DMS 273 treated with DMSO at 0.1 percent for 48 hours (cell line): ENCODE measurements around the gene FBXL16.
A peak's percentile ranks its signal among the peaks of the same experiment; 100 is the strongest.

Experiments used
- DNase-seq: peaks from one replicate; lab custom pipeline; 2025; lab: John Stamatoyannopoulos, UW

Gene FBXL16

DNA sequence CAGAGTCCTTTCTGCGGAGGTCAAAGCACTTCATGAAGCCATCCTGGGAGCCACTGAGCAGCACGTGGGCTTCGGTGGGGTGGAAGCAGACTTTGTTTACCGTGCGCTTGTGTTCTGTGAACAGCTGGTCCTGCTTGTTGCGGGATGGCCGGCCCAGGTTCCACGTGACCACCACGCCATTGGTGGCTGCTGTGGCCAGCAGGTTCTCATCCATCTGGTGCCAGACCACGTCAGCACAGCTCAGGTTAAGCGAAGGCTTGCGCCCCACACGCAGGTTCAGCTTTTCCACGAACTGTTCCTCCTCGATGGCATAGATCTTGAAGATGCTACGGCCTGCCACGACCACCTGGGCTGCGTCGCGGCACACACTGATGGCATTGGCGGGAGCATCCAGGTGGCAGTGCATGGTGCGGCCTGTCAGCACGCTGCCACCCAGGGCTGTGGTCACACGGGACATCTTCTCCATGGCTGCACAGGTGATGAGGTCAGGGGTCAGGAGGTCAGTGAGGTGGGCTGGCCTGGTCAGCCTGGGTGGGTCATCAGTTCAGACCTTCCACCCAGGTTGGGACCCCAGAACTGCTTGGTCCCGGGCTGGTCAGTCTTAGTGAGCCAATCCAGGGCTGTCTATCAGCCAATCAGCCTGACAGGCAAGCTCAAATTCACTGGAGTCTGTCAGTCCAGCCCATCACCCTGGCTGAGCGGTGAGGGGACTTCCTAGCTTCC, 16.3 kb downstream of the FBXL16 start:
- no peak for DNase-seq

DNA sequence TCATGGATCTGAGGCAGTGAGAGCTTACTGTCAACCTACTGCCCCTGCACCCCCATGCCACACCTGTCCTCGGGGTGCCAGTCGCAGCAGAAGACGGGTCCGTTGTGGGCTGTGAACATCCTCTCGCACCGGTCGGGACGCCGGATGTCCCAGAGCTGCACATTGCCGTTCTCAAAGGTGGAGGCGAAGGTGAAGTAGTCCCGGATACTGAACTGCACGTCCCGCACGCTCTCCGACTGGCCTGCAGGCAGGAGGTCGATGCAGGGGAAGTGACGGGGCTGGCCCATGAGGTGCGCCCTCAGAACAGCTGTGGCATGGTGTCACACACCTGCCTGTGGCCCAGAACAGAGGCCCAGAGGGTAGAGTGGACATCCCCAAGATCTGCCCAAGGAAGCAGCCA, 18.1 kb downstream of the FBXL16 start:
- no peak for DNase-seq

DNA sequence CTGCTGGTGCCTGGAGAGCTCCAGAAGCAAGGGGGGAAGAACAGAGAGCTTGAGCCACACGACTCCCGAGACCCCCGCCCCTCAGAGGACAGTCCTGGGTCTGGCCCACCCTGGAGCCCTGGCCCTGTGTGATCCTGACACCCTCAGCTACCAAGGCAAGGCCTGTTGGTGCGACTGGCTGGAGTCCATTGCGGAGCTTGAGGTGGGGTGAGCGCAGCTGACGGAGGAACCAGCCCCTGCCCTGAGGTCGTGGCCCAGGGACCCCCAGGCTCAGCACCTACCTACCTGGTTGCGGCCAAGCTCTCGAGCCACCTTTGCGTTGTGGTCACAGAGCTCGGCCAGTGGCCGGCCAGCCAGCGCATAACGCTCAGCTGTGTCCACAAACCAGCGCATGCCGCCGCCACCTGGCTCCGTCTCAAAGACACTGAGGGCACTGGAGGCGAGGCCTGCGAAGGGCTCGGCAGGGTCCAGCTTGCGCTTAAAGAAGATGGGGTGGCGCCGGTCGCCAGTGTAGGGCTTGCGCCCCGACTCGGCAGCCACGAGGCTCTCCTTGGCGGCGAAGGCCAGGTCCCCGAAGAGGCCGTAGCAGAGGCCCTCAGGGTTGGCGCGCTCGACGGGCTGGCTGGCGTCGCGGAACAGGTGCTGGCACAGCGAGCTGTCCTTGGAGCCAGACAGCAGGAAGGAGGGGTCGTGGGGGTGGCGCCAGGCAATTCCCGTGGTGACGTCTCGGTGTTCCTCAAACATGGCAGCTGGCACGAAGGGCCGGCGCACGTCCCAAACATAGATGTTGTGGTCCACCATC, 18.9 kb downstream of the FBXL16 start:
- no peak for DNase-seq

DNA sequence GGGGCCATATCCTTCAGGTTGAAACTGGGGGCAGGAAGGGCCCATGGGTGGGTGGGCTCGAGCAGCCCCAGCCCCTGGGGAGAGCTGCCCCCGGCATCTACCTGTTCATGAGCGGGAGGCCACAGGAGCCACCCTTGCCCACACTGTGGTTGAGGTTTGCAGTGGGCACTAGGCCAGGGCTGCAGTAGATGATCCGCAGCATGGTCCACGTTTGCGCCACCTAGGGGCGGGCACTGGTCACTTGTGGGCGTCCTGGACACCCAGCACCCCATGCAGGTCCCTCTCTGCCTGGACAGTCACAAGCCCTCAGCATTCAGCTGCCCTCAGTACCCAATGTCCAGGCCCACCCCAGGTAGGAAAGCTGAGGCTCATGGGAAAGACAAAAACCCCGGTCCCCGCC, 19.6 kb downstream of the FBXL16 start:
- no peak for DNase-seq

DNA sequence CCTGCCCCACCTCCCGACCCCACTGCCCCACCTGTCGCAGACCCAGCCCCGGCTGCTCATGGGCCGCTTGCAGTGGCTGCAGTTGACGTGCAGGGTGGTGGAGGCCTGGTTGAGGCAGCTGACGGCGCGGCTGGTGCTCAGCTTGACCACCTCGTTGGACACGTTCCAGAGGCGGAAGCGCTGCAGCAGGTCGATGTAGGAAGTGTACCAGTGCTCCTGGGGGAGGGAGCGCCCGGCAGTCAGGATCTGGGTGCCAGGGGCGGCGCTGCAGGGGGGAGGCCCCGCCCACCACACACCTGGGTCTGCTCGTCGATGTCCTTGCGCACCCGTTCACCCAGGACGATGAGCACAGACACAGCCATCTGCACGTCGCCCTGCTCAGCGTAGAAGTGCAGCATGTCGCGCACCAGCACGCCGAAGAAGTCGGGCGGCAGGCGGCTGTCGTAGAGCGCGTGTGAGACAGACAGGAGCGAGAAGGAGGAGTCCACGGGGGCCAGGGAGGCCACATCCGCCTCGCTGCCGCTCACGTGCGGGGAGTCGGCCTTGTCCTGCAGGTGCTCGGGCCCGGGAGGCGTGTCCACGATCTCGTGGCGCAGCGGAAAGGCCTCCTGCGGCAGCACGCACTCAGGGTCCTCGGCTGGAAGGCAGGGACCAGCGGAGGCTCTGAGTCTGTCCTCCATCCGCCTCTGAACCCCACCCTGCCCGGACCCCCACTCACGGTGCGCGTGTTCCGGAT, 20.5 kb downstream of the FBXL16 start:
- no peak for DNase-seq

DNA sequence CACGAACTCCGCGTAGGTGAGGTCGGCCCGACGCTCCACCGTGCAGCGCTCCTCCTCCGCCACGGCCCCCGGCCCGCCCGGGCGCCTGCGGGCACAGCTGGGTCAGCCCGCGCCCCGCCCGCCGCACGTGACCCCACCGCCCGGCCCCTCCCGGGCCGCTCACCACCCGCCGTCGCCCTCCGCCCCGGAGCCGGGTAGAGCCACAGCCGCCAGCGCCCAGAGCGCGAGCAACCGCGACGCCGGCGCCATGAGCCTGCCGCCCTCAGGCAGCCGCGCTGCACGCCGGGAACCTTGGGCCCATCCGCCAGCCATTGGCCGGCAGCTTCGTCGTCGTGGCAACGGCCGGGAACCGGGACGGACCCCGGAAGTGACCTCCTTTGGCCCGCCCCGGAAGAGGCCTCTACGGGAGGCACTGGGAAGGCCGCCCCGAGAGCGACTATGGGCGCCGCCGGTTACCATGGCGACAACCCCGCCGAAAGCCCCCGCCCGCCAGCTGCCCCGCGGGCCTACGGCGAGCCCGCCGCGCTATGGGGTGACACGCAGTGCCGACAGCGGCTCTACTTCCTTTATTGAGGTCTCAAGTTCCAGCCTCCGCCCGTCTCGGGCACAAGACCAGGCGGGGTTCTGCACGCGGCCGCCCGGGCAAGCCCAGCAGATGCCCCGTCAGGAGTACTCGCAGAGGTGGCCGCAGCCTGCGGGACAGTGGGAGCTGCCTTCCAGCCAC, 21.4 kb downstream of the FBXL16 start, which contains the start of gene JMJD8:
Gene JMJD8, minus strand, starts transcription at position 264 of the 724 bp plus-strand sequence. Its CDS starts 15 bp downstream, at position 249.
- peak; percentile 83 for DNase-seq

DNA sequence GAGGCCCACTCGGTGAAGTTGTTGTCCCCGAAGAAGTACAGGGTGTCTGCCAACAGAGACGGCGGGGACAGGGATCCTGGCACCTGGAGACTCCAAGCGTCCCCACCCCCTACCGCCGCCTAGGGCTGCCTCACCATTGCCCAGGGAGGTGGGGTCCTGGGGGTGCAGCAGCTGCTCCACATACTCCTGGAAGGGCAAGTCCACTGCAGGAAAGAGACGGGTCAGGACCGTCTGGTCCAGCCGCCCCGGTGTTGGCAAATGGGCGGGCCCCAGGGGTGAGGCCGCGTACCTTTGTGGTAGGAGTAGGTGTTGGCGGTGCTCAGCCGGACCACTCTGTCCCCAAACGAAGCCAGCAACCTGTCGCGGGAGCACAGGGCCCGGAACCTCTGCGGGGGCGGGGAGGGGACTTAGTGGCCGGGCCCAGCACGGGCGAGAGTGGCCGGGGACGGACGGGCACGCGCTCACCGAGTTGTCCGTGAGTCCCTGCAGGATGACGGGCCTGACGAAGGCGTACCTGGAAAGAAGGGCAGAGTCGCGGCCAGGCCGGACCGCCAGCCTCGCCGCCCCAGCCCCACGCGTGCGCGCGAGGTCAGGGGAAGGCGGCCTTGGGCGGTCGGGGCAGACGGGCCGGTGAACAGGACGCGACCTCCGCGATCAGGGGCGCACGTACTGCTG, 22.1 kb downstream of the FBXL16 start:
- DNase-seq: no peak

DNA sequence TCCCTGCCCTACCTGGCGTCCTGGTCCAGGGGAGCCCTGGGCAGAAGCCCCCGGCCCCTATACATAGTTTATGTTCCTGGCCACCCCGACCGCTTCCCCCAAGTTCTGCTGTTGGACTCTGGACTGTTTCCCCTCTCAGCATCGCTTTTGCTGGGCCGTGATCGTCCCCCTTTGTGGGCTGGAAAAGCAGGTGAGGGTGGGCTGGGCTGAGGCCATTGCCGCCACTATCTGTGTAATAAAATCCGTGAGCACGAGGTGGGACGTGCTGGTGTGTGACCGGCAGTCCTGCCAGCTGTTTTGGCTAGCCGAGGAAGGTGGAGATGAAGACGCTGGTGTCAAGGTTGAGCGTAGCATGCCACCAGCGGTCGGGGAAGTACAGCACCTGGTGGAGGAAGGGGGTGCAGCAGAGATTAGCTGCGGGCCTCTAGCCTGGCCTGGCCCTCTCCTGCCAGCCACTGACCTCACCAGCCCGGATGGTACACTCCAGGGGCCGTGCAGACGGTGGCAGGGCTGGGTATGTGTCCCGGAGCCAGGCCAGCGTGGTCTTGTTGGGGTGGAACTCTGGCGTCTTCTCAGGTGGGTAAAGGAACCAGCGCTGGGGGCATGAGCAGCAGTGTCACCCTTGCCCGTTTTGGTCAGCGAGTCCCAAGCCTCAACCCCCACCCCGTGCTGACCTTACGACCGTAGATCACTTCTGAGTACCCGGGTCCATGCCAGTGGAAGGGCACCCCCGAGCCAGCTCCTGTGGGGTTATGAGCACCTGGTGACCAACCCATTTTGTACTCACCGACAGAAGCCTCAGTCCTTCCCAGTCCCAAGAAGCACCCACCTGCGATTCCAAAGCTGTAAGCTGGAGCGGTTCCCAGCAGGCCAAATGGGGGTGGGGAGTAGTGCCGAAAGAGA, 22.9 kb downstream of the FBXL16 start:
- DNase-seq: no peak

DNA sequence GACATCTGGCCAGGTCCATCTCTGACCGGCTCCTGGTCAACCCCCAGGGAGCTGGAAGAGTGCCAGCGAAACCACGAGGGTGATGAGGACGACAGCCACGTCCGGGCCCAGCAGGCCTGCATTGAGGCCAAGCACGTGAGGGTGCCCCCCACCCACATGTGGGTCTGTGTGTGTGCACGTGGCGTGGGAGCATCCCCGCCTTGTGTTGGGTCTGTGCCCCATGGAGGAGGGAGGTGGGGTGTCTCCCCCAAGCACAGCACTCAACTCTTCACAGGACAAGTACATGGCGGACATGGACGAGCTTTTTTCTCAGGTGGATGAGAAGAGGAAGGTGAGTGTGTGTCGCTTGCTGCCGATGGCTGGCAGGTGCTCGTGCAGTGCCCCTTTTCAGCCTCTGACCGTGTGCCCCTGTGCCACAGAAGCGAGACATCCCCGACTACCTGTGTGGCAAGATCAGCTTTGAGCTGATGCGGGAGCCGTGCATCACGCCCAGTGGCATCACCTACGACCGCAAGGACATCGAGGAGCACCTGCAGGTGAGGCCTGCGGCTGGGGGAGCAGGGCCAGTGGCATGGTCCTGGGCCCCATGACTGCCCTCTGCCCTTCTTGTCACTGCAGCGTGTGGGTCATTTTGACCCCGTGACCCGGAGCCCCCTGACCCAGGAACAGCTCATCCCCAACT, 23.7 kb downstream of the FBXL16 start:
- no peak for DNase-seq

DNA sequence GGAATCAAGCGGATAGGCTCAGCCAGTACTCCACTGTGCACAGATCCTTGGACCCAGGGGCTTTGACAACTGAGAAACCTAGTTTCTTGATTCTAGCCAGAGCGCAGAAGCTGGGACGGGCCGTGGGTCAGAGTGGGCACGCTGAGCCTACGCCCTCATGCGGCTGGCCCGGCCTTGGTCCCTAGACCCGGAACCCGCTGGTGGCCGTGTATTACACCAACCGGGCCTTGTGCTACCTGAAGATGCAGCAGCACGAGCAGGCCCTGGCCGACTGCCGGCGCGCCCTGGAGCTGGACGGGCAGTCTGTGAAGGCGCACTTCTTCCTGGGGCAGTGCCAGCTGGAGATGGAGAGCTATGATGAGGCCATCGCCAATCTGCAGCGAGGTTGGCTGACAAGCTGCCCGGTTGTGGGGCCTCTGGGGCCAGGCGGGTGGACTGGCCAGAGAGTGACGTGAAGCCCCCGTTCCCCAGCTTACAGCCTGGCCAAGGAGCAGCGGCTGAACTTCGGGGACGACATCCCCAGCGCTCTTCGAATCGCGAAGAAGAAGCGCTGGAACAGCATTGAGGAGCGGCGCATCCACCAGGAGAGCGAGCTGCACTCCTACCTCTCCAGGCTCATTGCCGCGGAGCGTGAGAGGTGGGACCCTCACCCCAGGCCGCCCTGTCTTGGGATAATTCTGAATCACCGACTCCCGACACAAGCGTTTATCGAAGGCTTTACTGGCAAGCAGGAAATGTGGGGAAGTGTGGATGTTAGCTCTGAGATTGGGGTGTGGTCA, 24.4 kb downstream of the FBXL16 start:
- DNase-seq: no peak

DNA sequence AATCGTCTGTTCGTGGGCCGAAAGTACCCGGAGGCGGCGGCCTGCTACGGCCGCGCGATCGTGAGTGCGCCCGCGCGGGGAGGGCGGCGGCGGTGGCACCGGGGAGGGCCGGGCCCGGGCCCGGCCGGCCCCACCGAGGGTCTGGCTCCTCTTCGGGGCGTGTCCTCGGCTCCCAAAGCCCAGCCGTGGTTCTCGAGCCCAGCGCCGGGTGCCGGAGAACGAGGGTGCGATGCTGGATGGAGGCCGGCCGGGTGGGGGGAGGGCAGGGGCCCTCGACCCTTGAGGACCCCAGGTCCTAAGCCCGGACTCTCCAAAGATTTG, 25.0 kb downstream of the FBXL16 start:
- no peak for DNase-seq

DNA sequence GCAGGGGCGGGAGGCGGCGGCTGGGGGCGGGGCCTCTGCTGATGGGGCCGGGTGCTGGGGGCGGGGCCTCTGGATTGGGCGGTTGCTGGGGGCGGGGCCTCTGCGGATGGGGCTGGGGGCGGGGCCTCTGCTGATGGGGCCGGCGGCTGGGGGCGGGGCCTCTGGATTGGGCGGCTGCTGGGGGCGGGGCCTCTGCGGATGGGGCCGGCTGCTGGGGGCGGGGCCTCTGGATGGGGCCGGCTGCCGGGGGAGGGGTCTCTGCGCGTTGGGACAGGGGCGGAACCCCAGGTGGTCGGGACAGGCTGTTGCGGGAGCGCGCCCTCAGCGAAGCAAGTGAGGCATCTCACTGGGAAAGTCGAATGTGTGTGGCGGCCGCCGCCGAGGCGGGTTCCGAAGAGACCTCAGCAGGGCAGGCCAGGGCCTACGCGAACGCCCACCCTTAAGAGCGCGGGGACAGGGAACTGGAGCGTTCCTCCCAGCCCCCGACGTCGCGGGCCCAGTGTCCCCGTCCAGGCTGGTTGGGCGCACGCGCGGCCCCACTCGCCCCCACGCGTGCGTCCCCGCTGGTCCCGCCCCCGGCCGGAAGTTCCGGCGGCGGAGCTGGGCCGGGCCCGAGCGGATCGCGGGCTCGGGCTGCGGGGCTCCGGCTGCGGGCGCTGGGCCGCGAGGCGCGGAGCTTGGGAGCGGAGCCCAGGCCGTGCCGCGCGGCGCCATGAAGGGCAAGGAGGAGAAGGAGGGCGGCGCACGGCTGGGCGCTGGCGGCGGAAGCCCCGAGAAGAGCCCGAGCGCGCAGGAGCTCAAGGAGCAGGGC, 25.6 kb downstream of the FBXL16 start, which contains the start of gene STUB1:
Gene STUB1, plus strand, starts transcription at position 597 of the 811 bp plus-strand sequence. Its CDS starts 116 bp downstream, at position 713.
- DNase-seq: peak; percentile 78

DNA sequence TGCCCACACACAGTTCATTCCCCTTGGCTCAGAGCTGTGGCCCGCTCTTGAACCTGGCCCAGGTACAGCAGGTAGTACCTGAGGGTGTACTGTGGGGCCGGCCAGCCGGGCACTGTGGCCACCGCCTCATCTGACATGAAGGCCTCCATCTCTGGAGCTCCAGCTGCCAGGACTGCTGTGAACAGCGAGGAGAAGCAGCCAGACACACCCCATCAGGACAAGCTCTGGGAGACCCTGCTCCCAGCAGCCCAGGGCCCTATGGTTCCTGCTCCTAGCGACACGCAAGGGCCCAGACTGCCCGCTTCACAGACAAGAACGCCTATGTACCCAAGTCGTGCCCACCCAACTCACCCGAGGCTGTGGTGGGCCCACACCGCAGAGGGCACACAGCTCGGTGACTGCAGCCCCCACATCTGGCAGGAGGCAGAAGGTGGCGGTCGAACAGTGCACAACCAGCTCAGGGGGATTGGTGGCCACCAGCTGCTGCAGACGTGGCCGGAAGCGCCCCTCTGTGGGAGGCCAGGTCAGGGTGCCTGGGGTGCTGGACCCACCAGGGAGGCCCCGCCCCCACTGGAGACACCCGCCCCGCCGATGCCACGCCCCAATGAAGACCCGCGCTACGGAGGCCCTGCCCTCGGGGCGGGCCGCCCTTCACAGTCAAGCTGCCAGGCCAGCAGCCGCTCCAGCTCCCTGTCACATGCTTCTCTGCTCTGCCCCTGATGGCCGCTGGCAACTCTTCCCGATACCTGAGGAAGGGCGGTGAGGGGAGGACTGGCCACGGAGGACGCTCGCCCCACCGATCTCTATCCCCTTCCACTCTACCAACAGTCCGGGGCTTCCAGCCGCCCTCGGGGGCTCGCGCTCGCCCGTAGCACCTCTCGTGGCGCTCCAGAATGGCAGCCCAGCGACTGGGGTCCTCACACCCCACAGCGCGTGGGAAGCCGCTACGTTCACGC, 26.5 kb downstream of the FBXL16 start:
- peak; percentile 54 for DNase-seq

DNA sequence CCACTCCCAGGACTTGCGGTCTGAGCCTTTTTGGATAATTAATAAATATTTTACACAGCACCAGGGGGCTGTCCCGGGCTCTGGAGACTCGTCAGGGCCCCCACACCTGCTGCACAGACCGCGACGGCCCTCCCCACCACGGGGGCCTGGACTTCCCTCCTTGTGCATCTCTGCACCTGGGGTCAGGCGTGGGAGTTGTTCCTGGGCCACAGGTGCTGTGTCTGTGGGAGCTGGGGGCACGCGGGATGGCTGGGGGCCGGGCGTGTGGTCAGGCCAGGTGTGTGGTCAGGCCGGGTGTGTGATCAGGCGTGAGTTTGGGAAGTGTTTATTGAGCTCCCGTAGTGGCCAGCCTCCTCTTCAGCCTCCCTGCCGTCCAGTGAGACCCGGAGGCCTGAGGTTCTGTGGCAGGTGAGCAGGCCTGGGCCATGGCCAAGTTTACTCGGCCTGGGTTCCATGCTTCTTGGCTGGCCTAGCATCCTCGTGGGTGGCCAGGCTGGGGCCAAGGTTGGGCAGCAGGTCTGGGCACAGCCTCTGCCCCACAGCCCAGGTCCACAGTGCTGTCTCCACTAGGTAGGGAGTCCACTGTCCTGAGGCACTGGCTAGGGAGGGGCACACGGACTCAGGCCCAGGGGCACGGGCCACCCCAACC, 27.3 kb downstream of the FBXL16 start:
- no peak for DNase-seq

DNA sequence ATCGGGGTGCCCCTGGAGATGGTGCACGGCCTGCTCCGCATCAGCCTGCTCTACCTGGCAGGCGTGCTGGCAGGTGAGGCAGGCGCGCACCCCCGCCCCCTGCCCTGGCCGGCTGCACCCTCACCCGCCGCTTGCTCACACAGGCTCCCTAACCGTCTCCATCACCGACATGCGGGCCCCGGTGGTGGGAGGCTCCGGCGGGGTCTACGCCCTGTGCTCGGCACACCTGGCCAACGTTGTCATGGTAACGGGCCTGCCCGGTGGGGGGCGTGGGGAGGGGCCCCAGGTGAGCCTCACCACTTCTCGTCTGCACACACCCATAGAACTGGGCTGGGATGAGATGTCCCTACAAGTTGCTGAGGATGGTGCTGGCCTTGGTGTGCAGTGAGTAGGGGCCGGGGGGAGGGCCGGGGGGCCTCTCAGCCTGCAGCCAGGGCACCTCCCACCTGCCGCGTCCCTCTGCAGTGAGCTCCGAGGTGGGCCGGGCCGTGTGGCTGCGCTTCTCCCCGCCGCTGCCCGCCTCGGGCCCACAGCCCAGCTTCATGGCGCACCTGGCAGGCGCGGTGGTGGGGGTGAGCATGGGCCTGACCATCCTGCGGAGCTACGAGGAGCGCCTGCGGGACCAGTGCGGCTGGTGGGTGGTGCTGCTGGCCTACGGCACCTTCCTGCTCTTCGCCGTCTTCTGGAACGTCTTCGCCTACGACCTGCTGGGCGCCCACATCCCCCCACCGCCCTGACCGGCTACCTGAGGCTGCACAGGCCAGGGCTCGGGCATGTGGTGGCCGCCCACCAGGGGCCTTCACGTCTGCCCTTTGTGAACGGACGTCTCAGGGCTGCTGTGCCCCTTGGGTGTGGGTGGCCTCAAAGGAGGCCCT, 28.0 kb downstream of the FBXL16 start:
- no peak for DNase-seq
